ENCODE results near the gene SPAG16.

Gene SPAG16

DNA sequence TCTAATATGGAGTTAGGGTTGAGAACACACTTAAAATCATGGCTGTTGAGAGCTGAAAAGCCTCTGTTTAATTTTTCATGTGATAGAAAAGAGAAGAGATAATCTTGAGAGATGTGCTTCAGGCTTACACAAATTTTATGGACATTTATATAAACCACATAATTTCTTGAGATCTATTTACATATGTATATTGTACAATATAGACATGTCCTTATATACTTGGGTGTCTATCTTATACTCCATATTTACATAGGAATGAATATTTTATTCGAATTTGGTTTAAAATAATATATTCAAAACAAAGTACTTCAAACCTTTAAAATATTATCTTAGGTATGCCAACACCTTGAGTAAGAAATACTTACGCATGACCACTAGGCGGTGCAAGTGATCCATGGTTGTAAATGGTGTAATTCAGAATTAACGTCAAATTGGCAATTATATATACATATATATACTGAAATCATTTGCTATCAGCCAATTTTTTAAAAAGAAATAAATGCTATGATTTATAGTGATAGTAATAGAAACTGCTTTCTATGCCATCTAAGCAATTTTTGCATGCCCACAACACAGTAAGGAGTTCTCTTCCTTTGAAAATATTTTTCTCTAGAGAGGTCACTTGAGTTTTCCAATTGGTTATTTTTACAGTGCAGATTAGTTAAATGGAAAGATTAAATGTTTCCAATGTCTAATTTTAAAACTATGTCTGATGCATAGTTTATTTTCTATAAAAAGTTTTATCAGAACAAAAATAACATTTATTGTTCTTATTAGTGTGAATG is 37.6 kb upstream of the SPAG16 start:
- Histone ChIP-seq H3K9ac (ENCODE audit: low read length) (peak overlapping the region; percentile 31), H3K27me3 (ENCODE audit: low read length) (no peaks in the 10 kb centered on the region), H3K27ac (ENCODE audit: low read depth, low read length) (peak overlapping the region; percentile 99), H3K4me2 (ENCODE audit: low read depth, low read length, poor library complexity, severe bottlenecking) (peak overlapping the region; percentile 47), H4K20me1 (ENCODE audit: low read depth, low read length) (no peaks in the 10 kb centered on the region), H3F3A (ENCODE audit: insufficient read depth) (peaks cover 55% of the 10 kb centered on the region), H3K36me3 (ENCODE audit: low read length) (no peaks in the 10 kb centered on the region), H3K79me2 (ENCODE audit: insufficient read depth, low read length) (no peaks in the 10 kb centered on the region; the same call in 1 of the 2 replicates), H2AFZ (ENCODE audit: low read depth, low read length, severe bottlenecking) (peak overlapping the region; percentile 44), H3K9me2 (replicated peaks; ENCODE audit: insufficient read depth, low read length) (no peaks in the 10 kb centered on the region), H3K4me3 (ENCODE audit: insufficient read depth, low read length, poor library complexity, severe bottlenecking) (no peak overlapping the region), H3K9me3 (ENCODE audit: insufficient read depth, low read length) (no peaks in the 10 kb centered on the region)
- no peak for TF ChIP-seq EZH2phosphoT487 (conservative IDR thresholded peaks at IDR 0.05; ENCODE audit: low read length)
- TF ChIP-seq, protein P1, sequence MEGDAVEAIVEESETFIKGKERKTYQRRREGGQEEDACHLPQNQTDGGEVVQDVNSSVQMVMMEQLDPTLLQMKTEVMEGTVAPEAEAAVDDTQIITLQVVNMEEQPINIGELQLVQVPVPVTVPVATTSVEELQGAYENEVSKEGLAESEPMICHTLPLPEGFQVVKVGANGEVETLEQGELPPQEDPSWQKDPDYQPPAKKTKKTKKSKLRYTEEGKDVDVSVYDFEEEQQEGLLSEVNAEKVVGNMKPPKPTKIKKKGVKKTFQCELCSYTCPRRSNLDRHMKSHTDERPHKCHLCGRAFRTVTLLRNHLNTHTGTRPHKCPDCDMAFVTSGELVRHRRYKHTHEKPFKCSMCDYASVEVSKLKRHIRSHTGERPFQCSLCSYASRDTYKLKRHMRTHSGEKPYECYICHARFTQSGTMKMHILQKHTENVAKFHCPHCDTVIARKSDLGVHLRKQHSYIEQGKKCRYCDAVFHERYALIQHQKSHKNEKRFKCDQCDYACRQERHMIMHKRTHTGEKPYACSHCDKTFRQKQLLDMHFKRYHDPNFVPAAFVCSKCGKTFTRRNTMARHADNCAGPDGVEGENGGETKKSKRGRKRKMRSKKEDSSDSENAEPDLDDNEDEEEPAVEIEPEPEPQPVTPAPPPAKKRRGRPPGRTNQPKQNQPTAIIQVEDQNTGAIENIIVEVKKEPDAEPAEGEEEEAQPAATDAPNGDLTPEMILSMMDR (IDR thresholded peaks at IDR 0.05; ENCODE audit: insufficient read depth, low read length, poor library complexity, severe bottlenecking), result peak; percentile 79

DNA sequence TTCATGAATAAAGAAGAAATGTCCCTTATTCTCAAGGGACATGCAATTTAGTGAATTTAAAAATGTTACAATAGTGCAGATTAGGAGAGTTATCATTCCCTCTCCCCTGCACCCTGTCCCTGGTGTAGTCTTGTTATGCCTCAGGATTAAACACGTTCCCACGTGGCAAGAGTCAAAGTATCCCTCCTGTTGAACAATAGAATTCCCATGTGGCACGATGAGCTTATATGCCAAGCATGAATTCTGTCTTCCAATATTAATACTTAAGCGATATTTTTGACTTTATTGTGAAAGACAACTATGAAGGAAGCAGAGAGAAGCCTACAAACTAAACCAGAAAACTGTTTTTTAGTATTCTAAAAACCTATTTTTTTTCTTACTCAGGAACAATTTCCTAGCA is 36.7 kb upstream of the SPAG16 start:
- Histone ChIP-seq H4K20me1 (ENCODE audit: low read depth, low read length) (no peaks in the 10 kb centered on the region), H3K4me2 (ENCODE audit: low read depth, low read length, poor library complexity, severe bottlenecking) (no peak overlapping the region), H3K79me2 (ENCODE audit: insufficient read depth, low read length) (no peaks in the 10 kb centered on the region; the same call in 1 of the 2 replicates), H3K9me3 (ENCODE audit: insufficient read depth, low read length) (no peaks in the 10 kb centered on the region), H3K27me3 (ENCODE audit: low read length) (no peaks in the 10 kb centered on the region), H3K9me2 (replicated peaks; ENCODE audit: insufficient read depth, low read length) (no peaks in the 10 kb centered on the region), H2AFZ (ENCODE audit: low read depth, low read length, severe bottlenecking) (no peak overlapping the region), H3K36me3 (ENCODE audit: low read length) (no peaks in the 10 kb centered on the region), H3F3A (ENCODE audit: insufficient read depth) (peaks cover 46% of the 10 kb centered on the region), H3K27ac (ENCODE audit: low read depth, low read length) (no peak overlapping the region), H3K9ac (ENCODE audit: low read length) (no peak overlapping the region), H3K4me3 (ENCODE audit: insufficient read depth, low read length, poor library complexity, severe bottlenecking) (no peak overlapping the region)
- TF ChIP-seq, protein P1 (IDR thresholded peaks at IDR 0.05; ENCODE audit: insufficient read depth, low read length, poor library complexity, severe bottlenecking), result no peak
- TF ChIP-seq EZH2phosphoT487 (conservative IDR thresholded peaks at IDR 0.05; ENCODE audit: low read length), result no peak

DNA sequence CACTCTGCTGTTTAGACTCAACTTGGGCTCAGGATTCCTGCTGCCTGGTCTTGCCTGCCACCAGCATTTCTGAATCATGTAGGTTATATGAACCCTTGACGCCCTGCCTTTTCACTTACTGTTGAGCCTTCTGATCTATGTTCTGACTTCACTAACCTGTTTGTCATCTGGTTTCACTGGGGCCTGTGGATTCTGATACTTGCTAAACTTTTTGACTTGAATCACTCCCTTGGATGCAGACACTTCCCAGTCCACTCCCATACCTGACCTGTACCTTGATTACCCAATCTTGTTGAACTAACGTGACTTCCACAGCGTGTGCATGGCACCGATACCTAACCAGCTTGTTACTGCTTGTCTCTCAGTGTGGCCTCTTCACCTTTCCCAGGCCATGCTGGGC is 35.6 kb upstream of the SPAG16 start:
- Histone ChIP-seq H3K4me2 (ENCODE audit: low read depth, low read length, poor library complexity, severe bottlenecking) (no peak overlapping the region), H4K20me1 (ENCODE audit: low read depth, low read length) (no peaks in the 10 kb centered on the region), H3F3A (ENCODE audit: insufficient read depth) (peaks cover 35% of the 10 kb centered on the region), H3K4me3 (ENCODE audit: insufficient read depth, low read length, poor library complexity, severe bottlenecking) (no peak overlapping the region), H3K9me2 (replicated peaks; ENCODE audit: insufficient read depth, low read length) (no peaks in the 10 kb centered on the region), H3K36me3 (ENCODE audit: low read length) (no peaks in the 10 kb centered on the region), H3K9me3 (ENCODE audit: insufficient read depth, low read length) (no peaks in the 10 kb centered on the region), H2AFZ (ENCODE audit: low read depth, low read length, severe bottlenecking) (no peak overlapping the region), H3K27me3 (ENCODE audit: low read length) (no peaks in the 10 kb centered on the region), H3K27ac (ENCODE audit: low read depth, low read length) (no peak overlapping the region), H3K9ac (ENCODE audit: low read length) (no peak overlapping the region), H3K79me2 (ENCODE audit: insufficient read depth, low read length) (no peaks in the 10 kb centered on the region; the same call in 1 of the 2 replicates)
- no peak for TF ChIP-seq EZH2phosphoT487 (conservative IDR thresholded peaks at IDR 0.05; ENCODE audit: low read length)
- TF ChIP-seq, protein P1 (IDR thresholded peaks at IDR 0.05; ENCODE audit: insufficient read depth, low read length, poor library complexity, severe bottlenecking), result no peak
